GM23338 (cell line): ENCODE measurements around the gene TFAM. TPM values are rescaled to one million over a fixed set of nuclear protein-coding genes. Genes with fewer than 3 reads are reported as not detected.

ENCODE experiments used
- ATAC-seq: fragments of 200-7000 bp; cut with Tn5 transposase; 3 replicates; pipeline ENCODE4 v1.9.1; 2020
- DNase-seq: peaks from one replicate; pipeline ENCODE4 v3.0.0-alpha.2; 2015; ENCODE audit warnings: low spot score
- H2AFZ ChIP-seq: fragments of 200-600 bp; sonication (generic); 2 replicates; pipeline ENCODE4 v1.8.0; 2016; ENCODE audit warnings: antibody characterized with exemption, mild to moderate bottlenecking, moderate library complexity
- H3F3A ChIP-seq: fragments of 200-600 bp; sonication (generic); replicated peaks from 2 replicates; pipeline ENCODE4 v1.8.0; 2017; ENCODE audit warnings: antibody characterized with exemption, mixed run types, low read depth
- H3K27ac ChIP-seq: fragments of 200-600 bp; sonication (generic); 2 replicates; pipeline ENCODE4 v1.6.1; 2016; ENCODE audit warnings: low read depth
- H3K27me3 ChIP-seq: fragments of 200-600 bp; sonication (generic); 2 replicates; pipeline ENCODE4 v1.8.0; 2016; ENCODE audit warnings: mild to moderate bottlenecking, mixed run types, moderate library complexity; ENCODE audit not compliant: insufficient read depth
- H3K36me3 ChIP-seq: fragments of 200-600 bp; sonication (generic); 2 replicates; pipeline ENCODE4 v1.8.0; 2016; ENCODE audit warnings: mild to moderate bottlenecking; ENCODE audit not compliant: insufficient read depth
- H3K4me1 ChIP-seq: fragments of 200-600 bp; sonication (generic); 2 replicates; pipeline ENCODE4 v1.8.0; 2016; ENCODE audit warnings: mild to moderate bottlenecking, moderate library complexity; ENCODE audit not compliant: insufficient read depth
- H3K4me2 ChIP-seq: fragments of 200-600 bp; sonication (generic); 2 replicates; pipeline ENCODE4 v1.7.1; 2017; ENCODE audit warnings: mixed run types
- H3K4me3 ChIP-seq: fragments of 200-600 bp; sonication (generic); 2 replicates; pipeline ENCODE4 v1.6.1; 2016; ENCODE audit warnings: mixed run types
- H3K79me2 ChIP-seq: fragments of 200-600 bp; sonication (generic); replicated peaks from 2 replicates; pipeline ENCODE4 v1.8.0; 2017; ENCODE audit warnings: mild to moderate bottlenecking; ENCODE audit not compliant: insufficient read depth
- H3K9me2 ChIP-seq: fragments of 200-600 bp; sonication (generic); 2 replicates; pipeline ENCODE4 v1.8.0; 2017; ENCODE audit not compliant: insufficient read depth
- H4K20me1 ChIP-seq: fragments of 200-600 bp; sonication (generic); replicated peaks from 2 replicates; pipeline ENCODE4 v1.8.0; 2017; ENCODE audit warnings: mild to moderate bottlenecking; ENCODE audit not compliant: insufficient read depth
- H3K27ac Mint-ChIP-seq: 2 replicates; pipeline ENCODE4 v1.8.0; 2020; ENCODE audit warnings: inconsistent platforms, mild to moderate bottlenecking, moderate library complexity, mixed read lengths
- H3K27me3 Mint-ChIP-seq: 3 replicates; pipeline ENCODE4 v1.8.0; 2022; ENCODE audit warnings: low read depth, mild to moderate bottlenecking, moderate library complexity, mixed read lengths, inconsistent platforms; ENCODE audit not compliant: insufficient read depth, poor library complexity
- H3K36me3 Mint-ChIP-seq: 3 replicates; pipeline ENCODE4 v1.8.0; 2021; ENCODE audit warnings: low read depth, mild to moderate bottlenecking, inconsistent platforms, moderate library complexity, mixed read lengths
- H3K4me1 Mint-ChIP-seq: 3 replicates; pipeline ENCODE4 v1.8.0; 2020; ENCODE audit warnings: mild to moderate bottlenecking, inconsistent platforms, mixed read lengths
- H3K4me3 Mint-ChIP-seq: 3 replicates; pipeline ENCODE4 v1.8.0; 2021; ENCODE audit warnings: moderate library complexity, mild to moderate bottlenecking, inconsistent platforms, mixed read lengths
- H3K9me3 Mint-ChIP-seq: 3 replicates; pipeline ENCODE4 v1.8.0; 2020; ENCODE audit warnings: moderate library complexity, mild to moderate bottlenecking, inconsistent platforms, mixed read lengths
- CREB1 ChIP-seq: fragments of 250-450 bp; sonication (Bioruptor Pico); IDR thresholded peaks from 2 replicates; pipeline ENCODE4 v1.5.0; 2020; ENCODE audit warnings: low read depth, mild to moderate bottlenecking, moderate library complexity
- CTCF ChIP-seq, 2 experiments: fragments of 200-600 bp in 1 of 2; sonication (generic) in 1 of 2; conservative IDR thresholded peaks; 2 replicates each; pipeline versions ENCODE4 v1.5.1 to v1.6.1; 2016 to 2017; ENCODE audit warnings: antibody characterized with exemption in 2 of 2, low read depth in 2 of 2, mild to moderate bottlenecking in 2 of 2, moderate library complexity in 1 of 2
- ETS1 ChIP-seq: IDR thresholded peaks from 2 replicates; pipeline ENCODE4 v1.6.1; 2016; ENCODE audit warnings: antibody characterized with exemption
- EZH2phosphoT487 ChIP-seq: fragments of 200-600 bp; sonication (generic); IDR thresholded peaks from one replicate; pipeline ENCODE4 v1.8.1; 2018; ENCODE audit warnings: antibody characterized with exemption; ENCODE audit not compliant: unreplicated experiment
- JUNB ChIP-seq: IDR thresholded peaks from one replicate; pipeline ENCODE4 v1.6.1; 2016; ENCODE audit warnings: antibody characterized with exemption; ENCODE audit not compliant: unreplicated experiment
- NANOG ChIP-seq: IDR thresholded peaks from 2 replicates; pipeline ENCODE4 v1.6.1; 2016; ENCODE audit warnings: antibody characterized with exemption, borderline replicate concordance
- POLR2AphosphoS5 ChIP-seq: IDR thresholded peaks from 2 replicates; pipeline ENCODE4 v1.6.1; 2016; ENCODE audit warnings: antibody characterized with exemption, low read depth
- STAT1 ChIP-seq: IDR thresholded peaks from one replicate; pipeline ENCODE4 v1.6.1; 2016; ENCODE audit warnings: antibody characterized with exemption; ENCODE audit not compliant: unreplicated experiment
- ZNF114 ChIP-seq: fragments of 250-450 bp; sonication (Bioruptor Pico); IDR thresholded peaks from 2 replicates; pipeline ENCODE4 v1.5.0; 2020; ENCODE audit warnings: mild to moderate bottlenecking, moderate library complexity
- ZNF331 ChIP-seq: fragments of 250-450 bp; sonication (Bioruptor Pico); IDR thresholded peaks from 2 replicates; pipeline ENCODE4 v1.5.0; 2020; ENCODE audit warnings: low read depth, mild to moderate bottlenecking, moderate library complexity
- ZNF462 ChIP-seq: fragments of 250-450 bp; sonication (Bioruptor Pico); IDR thresholded peaks from 2 replicates; pipeline ENCODE4 v1.5.0; 2020; ENCODE audit warnings: mild to moderate bottlenecking, moderate library complexity
- polyA plus RNA-seq: library from polyadenylated mRNA; unstranded; fragments of >200 nt; fragmentation: Nextera tagmentation; extraction: Ambion mirVana; gene quantifications from 2 replicates; pipeline ENCODE4 v1.2.1, GENCODE V29; 2016
- total RNA-seq: library from RNA; depleted of rRNA; stranded (reverse); fragments of >200 nt; shearing (Covaris generic); gene quantifications from 2 replicates; pipeline ENCODE4 v1.2.3, GENCODE V29; 2014

TFAM gene
- total and polyA plus RNA-seq, 2 experiments from 2014 or later, result 54.2 to 156 TPM

- TF ChIP-seq ZNF462 (CRISPR knock-in tag), result no peak
- no peak for TF ChIP-seq EZH2phosphoT487
- TF ChIP-seq ETS1, result no peak
- TF ChIP-seq STAT1, result no peak
- no peak for TF ChIP-seq ZNF331 (CRISPR knock-in tag)
- TF ChIP-seq ZNF114, result no peak
- no peak for TF ChIP-seq NANOG
- no peak for TF ChIP-seq CREB1 (CRISPR knock-in tag)
These were observed 24.9 kb downstream of the TFAM start (continued) for GRCh38 chr10:58409956-58410610.

GRCh38 chr10:58412502-58412961 is 27.3 kb downstream of the TFAM start:
- H3K4me2 ChIP-seq, result no peak overlapping the region

More at GRCh38 chr10:58412502-58412961, 27.3 kb downstream of the TFAM start:
- H3F3A ChIP-seq, result no peaks in the 10 kb centered on the region
- no peaks in the 10 kb centered on the region for H3K27me3 ChIP-seq
- H3K4me3 ChIP-seq, result no peak overlapping the region
- DNase-seq, result peak; percentile 36
- Mint-ChIP-seq H3K27me3 (peaks cover 5% of the 10 kb centered on the region), H3K27ac (no peak overlapping the region), H3K9me3 (peaks cover 2% of the 10 kb centered on the region; the same call in 1 of the 3 replicates), H3K36me3 (no peaks in the 10 kb centered on the region), H3K4me3 (no peak overlapping the region), H3K4me1 (peaks cover 17% of the 10 kb centered on the region)
- no peaks in the 10 kb centered on the region for H3K4me1 ChIP-seq
- no peak overlapping the region for H3K27ac ChIP-seq
- H2AFZ ChIP-seq, result peak overlapping the region; percentile 57
- TF ChIP-seq STAT1 (no peak), ZNF331 (CRISPR knock-in tag) (no peak), NANOG (no peak), CTCF (conservative IDR thresholded peaks at IDR 0.05; ENCODE audit: low read depth in 2 of 2) (peak; percentile 19 to 51; a peak in 3 of 4 replicates), POLR2AphosphoS5 (no peak), ETS1 (no peak), JUNB (no peak), CREB1 (CRISPR knock-in tag) (no peak)
- ATAC-seq, result peak; percentile 93
- H3K36me3 ChIP-seq, result no peaks in the 10 kb centered on the region
- H3K9me2 ChIP-seq, result no peaks in the 10 kb centered on the region
- H3K79me2 ChIP-seq, result no peaks in the 10 kb centered on the region
- no peaks in the 10 kb centered on the region for H4K20me1 ChIP-seq
